ENCODE measurements around the gene P2RY2. TPM values are rescaled to one million over a fixed set of nuclear protein-coding genes. Genes with fewer than 3 reads are reported as not detected.

The P2RY2 gene
- total RNA-seq, 1 donor from 2014 or later = 12.1 TPM

DNA sequence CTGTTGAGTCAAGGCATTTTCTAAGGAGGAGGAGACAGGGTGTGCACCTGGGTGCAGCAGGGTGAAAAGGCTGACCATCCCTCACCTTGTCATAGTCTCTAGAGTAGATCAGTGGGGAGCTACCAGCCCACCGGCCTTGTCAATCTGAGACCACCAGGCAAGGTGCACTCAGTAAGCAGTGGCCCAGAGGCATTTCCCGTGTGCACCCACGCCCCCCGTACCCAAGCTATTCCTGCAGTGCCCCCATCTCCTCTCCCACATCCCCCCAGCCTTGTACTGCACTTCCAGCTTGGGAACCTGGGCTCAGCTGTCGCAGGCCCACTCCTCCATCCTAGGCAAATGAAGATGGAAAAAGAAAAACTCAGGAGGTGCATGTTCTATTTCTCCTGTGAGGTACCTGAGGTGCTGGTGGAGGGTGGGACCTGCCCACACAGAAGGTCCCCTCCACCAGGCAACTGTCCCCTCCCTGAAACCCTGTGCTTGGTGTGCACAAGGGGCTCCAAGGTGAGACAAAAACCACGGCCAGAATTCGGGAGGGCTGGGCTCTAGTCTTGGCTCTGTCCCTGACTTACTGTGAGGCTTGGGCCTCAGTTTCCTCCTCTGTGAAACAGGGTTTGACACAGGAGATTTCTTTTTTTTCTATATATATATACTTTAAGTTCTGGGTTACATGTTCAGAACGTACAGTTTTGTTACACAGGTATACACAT is 8.4 kb downstream of the P2RY2 start:
- Mint-ChIP-seq H3K4me1 (ENCODE audit: unreplicated experiment) (peaks cover 46% of the 10 kb centered on the region), H3K27me3 (peaks cover 13% of the 10 kb centered on the region), H3K27ac (peak overlapping the region; percentile 63), H3K9me3 (no peaks in the 10 kb centered on the region), H3K36me3 (peaks cover 3% of the 10 kb centered on the region), H3K4me3 (no peak overlapping the region)
- TF ChIP-seq, protein P1, sequence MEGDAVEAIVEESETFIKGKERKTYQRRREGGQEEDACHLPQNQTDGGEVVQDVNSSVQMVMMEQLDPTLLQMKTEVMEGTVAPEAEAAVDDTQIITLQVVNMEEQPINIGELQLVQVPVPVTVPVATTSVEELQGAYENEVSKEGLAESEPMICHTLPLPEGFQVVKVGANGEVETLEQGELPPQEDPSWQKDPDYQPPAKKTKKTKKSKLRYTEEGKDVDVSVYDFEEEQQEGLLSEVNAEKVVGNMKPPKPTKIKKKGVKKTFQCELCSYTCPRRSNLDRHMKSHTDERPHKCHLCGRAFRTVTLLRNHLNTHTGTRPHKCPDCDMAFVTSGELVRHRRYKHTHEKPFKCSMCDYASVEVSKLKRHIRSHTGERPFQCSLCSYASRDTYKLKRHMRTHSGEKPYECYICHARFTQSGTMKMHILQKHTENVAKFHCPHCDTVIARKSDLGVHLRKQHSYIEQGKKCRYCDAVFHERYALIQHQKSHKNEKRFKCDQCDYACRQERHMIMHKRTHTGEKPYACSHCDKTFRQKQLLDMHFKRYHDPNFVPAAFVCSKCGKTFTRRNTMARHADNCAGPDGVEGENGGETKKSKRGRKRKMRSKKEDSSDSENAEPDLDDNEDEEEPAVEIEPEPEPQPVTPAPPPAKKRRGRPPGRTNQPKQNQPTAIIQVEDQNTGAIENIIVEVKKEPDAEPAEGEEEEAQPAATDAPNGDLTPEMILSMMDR (conservative IDR thresholded peaks at IDR 0.05) = no peak
- no peak for DNase-seq (ENCODE audit: extremely low spot score, unreplicated experiment)

- Mint-ChIP-seq H3K36me3 (peaks cover 3% of the 10 kb centered on the region), H3K4me3 (no peak overlapping the region), H3K27me3 (peaks cover 7% of the 10 kb centered on the region), H3K4me1 (ENCODE audit: unreplicated experiment) (peaks cover 48% of the 10 kb centered on the region), H3K9me3 (no peaks in the 10 kb centered on the region), H3K27ac (peak overlapping the region; percentile 63)
- TF ChIP-seq, protein P1 (conservative IDR thresholded peaks at IDR 0.05) = no peak
- DNase-seq (ENCODE audit: extremely low spot score, unreplicated experiment) = no peak
Observed at GRCh38 chr11:73227571-73228211, 9.6 kb downstream of the P2RY2 start.

GRCh38 chr11:73228268-73229134 is 10.4 kb downstream of the P2RY2 start:
- TF ChIP-seq, protein P1 (conservative IDR thresholded peaks at IDR 0.05) = no peak
- H3K4me3 Mint-ChIP-seq = peak overlapping the region; percentile 52
- peak overlapping the region; percentile 29 for H3K27ac Mint-ChIP-seq
- DNase-seq (ENCODE audit: extremely low spot score, unreplicated experiment) = no peak
- peaks cover 51% of the 10 kb centered on the region for H3K4me1 Mint-ChIP-seq (ENCODE audit: unreplicated experiment)
- peaks cover 7% of the 10 kb centered on the region for H3K27me3 Mint-ChIP-seq
- no peaks in the 10 kb centered on the region for H3K9me3 Mint-ChIP-seq
- H3K36me3 Mint-ChIP-seq = peaks cover 3% of the 10 kb centered on the region

- Mint-ChIP-seq H3K9me3 (no peaks in the 10 kb centered on the region), H3K27me3 (peaks cover 4% of the 10 kb centered on the region), H3K27ac (peak overlapping the region; percentile 29), H3K36me3 (peaks cover 3% of the 10 kb centered on the region), H3K4me1 (ENCODE audit: unreplicated experiment) (peaks cover 48% of the 10 kb centered on the region), H3K4me3 (peak overlapping the region; percentile 30)
- TF ChIP-seq, protein P1 (conservative IDR thresholded peaks at IDR 0.05) = no peak
- no peak for DNase-seq (ENCODE audit: extremely low spot score, unreplicated experiment)
Observed at GRCh38 chr11:73229321-73229895, 11.3 kb downstream of the P2RY2 start.

All from type B pancreatic cell (in vitro differentiated cells).